Calu3 (cell line): ENCODE results near the gene TRIAP1. TPM values are rescaled to one million over a fixed set of nuclear protein-coding genes. Genes with fewer than 3 reads are reported as not detected.

ENCODE experiments used
- BruUV-seq: library from RNA; stranded (reverse); fragments of 400-500 nt; replicated peaks from 2 replicates; lab custom pipeline; 2021; lab: Mats Ljungman, UMichigan
- CTCF ChIA-PET: fragments of 300-600 bp; sonication (Branson Sonifier 250); formaldehyde crosslinking; loops from one replicate; lab custom pipeline; 2022; ENCODE audit warnings: antibody characterized with exemption; lab: Charles Lee
- DNase-seq: peaks from one replicate; pipeline ENCODE4 v3.0.0; 2022
- H3K27ac Mint-ChIP-seq: one replicate; pipeline ENCODE4 v1.8.0; 2022; ENCODE audit warnings: mixed read lengths; ENCODE audit not compliant: unreplicated experiment
- H3K27me3 Mint-ChIP-seq: one replicate; pipeline ENCODE4 v1.8.0; 2022; ENCODE audit warnings: mixed read lengths; ENCODE audit not compliant: unreplicated experiment
- H3K36me3 Mint-ChIP-seq: one replicate; pipeline ENCODE4 v1.8.0; 2022; ENCODE audit warnings: mild to moderate bottlenecking, moderate library complexity, mixed read lengths; ENCODE audit not compliant: insufficient read depth, unreplicated experiment
- H3K4me1 Mint-ChIP-seq: one replicate; pipeline ENCODE4 v1.8.0; 2022; ENCODE audit warnings: mild to moderate bottlenecking, low read depth, mixed read lengths; ENCODE audit not compliant: unreplicated experiment
- H3K4me3 Mint-ChIP-seq: one replicate; pipeline ENCODE4 v1.8.0; 2022; ENCODE audit warnings: mild to moderate bottlenecking, low read depth, moderate library complexity, mixed read lengths; ENCODE audit not compliant: unreplicated experiment
- H3K9me3 Mint-ChIP-seq: one replicate; pipeline ENCODE4 v1.8.0; 2022; ENCODE audit warnings: low read depth, mixed read lengths; ENCODE audit not compliant: unreplicated experiment
- intact Hi-C: fragments of 100-400 bp; cut with micrococcal nuclease; formaldehyde crosslinking; loops from one replicate; pipeline ENCODE4 v1.10.0; 2022; ENCODE audit not compliant: unreplicated experiment
- total RNA-seq: library from RNA; stranded (reverse); gene quantifications from 2 replicates; pipeline ENCODE4 v1.2.3, GENCODE V29; 2022
- TF ChIP-seq, protein P1 (sequence below): fragments of 200-600 bp; IDR thresholded peaks from one replicate; pipeline ENCODE4 v1.8.0; 2022; ENCODE audit warnings: antibody characterized with exemption; ENCODE audit not compliant: unreplicated experiment

Gene TRIAP1
- total RNA-seq, 1 experiment from 2014 or later, result 29.4 TPM

DNA sequence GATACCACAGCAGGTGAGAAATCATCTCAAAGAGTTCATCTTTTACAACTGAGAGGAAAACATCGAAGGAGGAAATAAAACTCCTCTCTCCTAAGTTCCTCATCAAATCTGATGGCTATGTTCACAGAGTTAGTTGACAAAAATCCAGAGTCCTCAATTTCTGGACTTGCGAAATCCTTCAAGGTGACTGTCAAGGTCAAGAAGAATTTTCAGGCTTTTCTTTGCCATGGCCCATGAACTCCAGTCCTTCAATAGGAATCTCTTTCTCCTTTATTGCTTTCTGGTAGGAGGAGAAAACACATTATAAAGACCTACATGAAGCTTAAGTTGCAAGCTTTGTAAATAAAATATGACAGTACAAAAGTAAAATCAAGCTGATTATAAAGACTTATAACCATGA is 1.5 kb downstream of the TRIAP1 start:
- BruUV-seq, result no TSS peak
- intact Hi-C loops, result no loop called here
- H3K4me1 Mint-ChIP-seq, result peaks cover 12% of the 10 kb centered on the region
- H3K36me3 Mint-ChIP-seq, result peaks cover 85% of the 10 kb centered on the region
- DNase-seq, result no peak
- H3K27me3 Mint-ChIP-seq, result no peaks in the 10 kb centered on the region
- peak overlapping the region; percentile 88 for H3K4me3 Mint-ChIP-seq
- H3K9me3 Mint-ChIP-seq, result no peaks in the 10 kb centered on the region
- CTCF ChIA-PET, result no interaction called here
- TF ChIP-seq, protein P1, sequence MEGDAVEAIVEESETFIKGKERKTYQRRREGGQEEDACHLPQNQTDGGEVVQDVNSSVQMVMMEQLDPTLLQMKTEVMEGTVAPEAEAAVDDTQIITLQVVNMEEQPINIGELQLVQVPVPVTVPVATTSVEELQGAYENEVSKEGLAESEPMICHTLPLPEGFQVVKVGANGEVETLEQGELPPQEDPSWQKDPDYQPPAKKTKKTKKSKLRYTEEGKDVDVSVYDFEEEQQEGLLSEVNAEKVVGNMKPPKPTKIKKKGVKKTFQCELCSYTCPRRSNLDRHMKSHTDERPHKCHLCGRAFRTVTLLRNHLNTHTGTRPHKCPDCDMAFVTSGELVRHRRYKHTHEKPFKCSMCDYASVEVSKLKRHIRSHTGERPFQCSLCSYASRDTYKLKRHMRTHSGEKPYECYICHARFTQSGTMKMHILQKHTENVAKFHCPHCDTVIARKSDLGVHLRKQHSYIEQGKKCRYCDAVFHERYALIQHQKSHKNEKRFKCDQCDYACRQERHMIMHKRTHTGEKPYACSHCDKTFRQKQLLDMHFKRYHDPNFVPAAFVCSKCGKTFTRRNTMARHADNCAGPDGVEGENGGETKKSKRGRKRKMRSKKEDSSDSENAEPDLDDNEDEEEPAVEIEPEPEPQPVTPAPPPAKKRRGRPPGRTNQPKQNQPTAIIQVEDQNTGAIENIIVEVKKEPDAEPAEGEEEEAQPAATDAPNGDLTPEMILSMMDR, result no peak
- H3K27ac Mint-ChIP-seq, result no peak overlapping the region

DNA sequence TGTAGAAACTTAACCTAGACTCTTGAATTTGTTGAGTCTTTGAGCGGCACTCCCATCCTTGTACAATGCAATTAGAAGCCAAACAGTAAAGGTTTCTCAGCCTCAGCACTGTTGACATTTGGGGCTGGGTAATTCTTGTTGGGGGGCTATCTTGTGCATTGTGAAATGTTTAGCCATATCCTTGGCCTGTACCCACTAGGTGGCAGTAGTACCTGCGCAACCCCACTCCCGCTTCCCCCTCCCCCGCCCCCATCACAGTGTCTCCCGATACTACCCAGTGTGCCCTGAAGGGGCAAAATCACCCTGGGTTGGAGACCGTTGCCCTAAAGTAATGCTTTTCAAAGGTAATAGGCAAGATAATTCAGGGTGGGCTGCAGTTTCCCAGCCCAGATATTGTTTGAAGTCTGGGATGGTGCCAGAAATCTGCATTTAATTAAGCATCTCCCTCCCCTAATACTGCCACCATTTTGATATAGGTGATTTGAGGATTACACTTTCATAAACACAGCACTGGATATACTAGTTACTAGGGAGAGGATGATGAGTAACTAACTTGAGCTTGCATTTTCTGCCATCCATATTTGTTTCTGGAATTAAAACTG is 6.4 kb downstream of the TRIAP1 start:
- BruUV-seq, result no TSS peak
- no peak overlapping the region for H3K27ac Mint-ChIP-seq
- CTCF ChIA-PET, result no interaction called here
- H3K27me3 Mint-ChIP-seq, result no peaks in the 10 kb centered on the region
- H3K36me3 Mint-ChIP-seq, result peaks cover 60% of the 10 kb centered on the region
- peak; percentile 70 for DNase-seq
- no peaks in the 10 kb centered on the region for H3K9me3 Mint-ChIP-seq
- H3K4me1 Mint-ChIP-seq, result no peaks in the 10 kb centered on the region
- H3K4me3 Mint-ChIP-seq, result no peak overlapping the region
- intact Hi-C loops, result loop anchor here (1.0 to 10.0 kb wide), 2 partner anchors 57 to 205 kb away; partner anchors contain the start of gene DYNLL1
- TF ChIP-seq, protein P1, result peak; percentile 86

DNA sequence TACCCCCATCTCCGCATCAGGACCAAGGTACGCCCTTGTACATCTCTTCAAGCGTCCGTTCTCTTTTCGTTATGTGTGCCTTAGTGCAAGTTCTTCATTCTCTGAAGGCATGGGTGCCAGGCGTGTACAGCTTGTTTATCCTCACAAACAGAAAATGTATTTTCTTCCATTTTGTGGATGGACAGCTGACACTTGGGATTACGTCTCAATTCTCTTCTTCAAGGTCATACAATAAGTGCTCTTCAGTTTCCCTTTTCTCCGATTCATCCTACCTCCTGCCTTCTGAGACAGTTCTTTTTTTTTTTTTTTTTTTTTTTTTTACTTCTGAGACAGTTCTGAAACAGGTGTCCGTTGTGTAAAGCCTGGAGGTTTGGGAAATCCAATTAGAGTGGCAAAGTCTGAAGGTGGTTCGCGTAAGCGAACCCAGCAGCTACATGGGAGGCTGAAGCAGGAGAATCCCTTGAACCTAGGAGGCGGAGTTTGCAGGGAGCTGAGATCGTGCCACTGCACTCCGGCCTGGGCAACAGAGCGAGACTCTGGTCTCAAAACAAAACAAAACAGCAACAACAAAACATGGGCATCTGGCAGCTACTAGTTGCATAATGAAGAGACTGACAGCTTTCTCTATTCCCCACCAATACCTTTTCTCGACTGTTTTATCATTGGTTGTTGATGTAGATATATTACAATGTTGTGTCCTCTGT is 7.5 kb downstream of the TRIAP1 start:
- TF ChIP-seq, protein P1, result no peak
- intact Hi-C loops, result loop anchor here (1.0 to 10.0 kb wide), 2 partner anchors 58 to 204 kb away; partner anchors contain the start of gene DYNLL1
- CTCF ChIA-PET, result interaction anchor here (1.4 to 2.2 kb wide), 2 partner anchors 9 to 31 kb away, joined by 5 to 11 read pairs; partner anchors contain the start of gene SRSF9
- Mint-ChIP-seq H3K4me3 (peak overlapping the region; percentile 82), H3K27me3 (no peaks in the 10 kb centered on the region), H3K27ac (peak overlapping the region; percentile 46), H3K36me3 (peaks cover 49% of the 10 kb centered on the region), H3K9me3 (no peaks in the 10 kb centered on the region), H3K4me1 (no peaks in the 10 kb centered on the region)
- no peak for DNase-seq
- TSS peak; percentile 83 for BruUV-seq

GRCh38 chr12:120437735-120438494 is 8.3 kb downstream of the TRIAP1 start, which contains the start of gene COX6A1:
Gene COX6A1, plus strand, starts transcription at chr12:120438113. Its CDS starts 14 bp downstream, at chr12:120438127.
- H3K27ac Mint-ChIP-seq, result peak within 1 kb of the TSS; percentile 46
- BruUV-seq, result no TSS peak
- peak; percentile 98 for DNase-seq
- H3K4me1 Mint-ChIP-seq, result no peaks in the 10 kb centered on the region
- intact Hi-C loops, result loop anchor here (10.0 kb wide), 1 partner anchor 203 kb away; no protein-coding TSS in a partner anchor
- no peaks in the 10 kb centered on the region for H3K9me3 Mint-ChIP-seq
- H3K27me3 Mint-ChIP-seq, result no peaks in the 10 kb centered on the region
- peaks cover 47% of the 10 kb centered on the region for H3K36me3 Mint-ChIP-seq
- TF ChIP-seq, protein P1, result no peak
- CTCF ChIA-PET, result interaction anchor here (0.7 to 2.2 kb wide), 9 partner anchors 9 to 124 kb away, joined by 3 to 11 read pairs (median 3); partner anchors contain the start of gene SRSF9
- peak within 1 kb of the TSS; percentile 82 for H3K4me3 Mint-ChIP-seq
